KMS-11 (cell line): Measurements from ENCODE around the gene PIGL.

Source experiments
- H2AFZ ChIP-seq: fragments of 200-600 bp; sonication (generic); 2 replicates; pipeline ENCODE4 v1.6.1; 2016; ENCODE audit warnings: antibody characterized with exemption, mixed run types, low read depth
- H3K27ac ChIP-seq: fragments of 200-600 bp; sonication (generic); 2 replicates; pipeline ENCODE4 v1.6.1; 2016; ENCODE audit warnings: mild to moderate bottlenecking, mixed run types
- H3K27me3 ChIP-seq: fragments of 200-600 bp; sonication (generic); 2 replicates; pipeline ENCODE4 v1.6.1; 2017; ENCODE audit warnings: mild to moderate bottlenecking, low read depth, mixed run types, moderate library complexity; ENCODE audit not compliant: insufficient read depth
- H3K36me3 ChIP-seq: fragments of 200-600 bp; sonication (generic); 2 replicates; pipeline ENCODE4 v1.6.1; 2017; ENCODE audit warnings: mild to moderate bottlenecking, mixed run types; ENCODE audit not compliant: insufficient read depth
- H3K4me1 ChIP-seq: fragments of 200-600 bp; sonication (generic); 2 replicates; pipeline ENCODE4 v1.6.1; 2016; ENCODE audit warnings: mild to moderate bottlenecking, low read depth, mixed run types; ENCODE audit not compliant: poor library complexity, severe bottlenecking
- H3K4me2 ChIP-seq: fragments of 200-600 bp; sonication (generic); 2 replicates; pipeline ENCODE4 v1.7.0; 2016; ENCODE audit warnings: mild to moderate bottlenecking, mixed run types
- H3K4me3 ChIP-seq: fragments of 200-600 bp; sonication (generic); IDR thresholded peaks from 2 replicates; pipeline ENCODE4 v1.6.1; 2017; ENCODE audit warnings: low read depth, low read length, mixed read lengths; ENCODE audit not compliant: insufficient read depth
- H3K79me2 ChIP-seq: fragments of 200-600 bp; sonication (generic); 2 replicates; pipeline ENCODE4 v1.6.1; 2016; ENCODE audit warnings: low read depth, mixed run types; ENCODE audit not compliant: insufficient read depth
- H3K9ac ChIP-seq: fragments of 200-600 bp; sonication (generic); 2 replicates; pipeline ENCODE4 v1.6.1; 2016; ENCODE audit warnings: mild to moderate bottlenecking, mixed run types
- H4K20me1 ChIP-seq: fragments of 200-600 bp; sonication (generic); 2 replicates; pipeline ENCODE4 v1.6.1; 2016; ENCODE audit warnings: mild to moderate bottlenecking, mixed run types; ENCODE audit not compliant: insufficient read depth
- CTCF ChIP-seq: fragments of 200-600 bp; sonication (generic); conservative IDR thresholded peaks from 2 replicates; pipeline ENCODE4 v1.6.1; 2017; ENCODE audit warnings: low read depth, mild to moderate bottlenecking, antibody characterized with exemption, low read length, moderate library complexity, mixed read lengths

The PIGL gene

GRCh38 chr17:16327018-16327417, 110.0 kb downstream of the PIGL start:
- H3K4me3 ChIP-seq = no peak overlapping the region
- TF ChIP-seq CTCF = no peak
- H3K27ac ChIP-seq = no peak overlapping the region
- no peak overlapping the region for H2AFZ ChIP-seq
- no peaks in the 10 kb centered on the region for H3K4me1 ChIP-seq
- no peaks in the 10 kb centered on the region for H3K79me2 ChIP-seq
- no peak overlapping the region for H3K4me2 ChIP-seq
- no peaks in the 10 kb centered on the region for H3K36me3 ChIP-seq
- no peak overlapping the region for H3K9ac ChIP-seq
- no peaks in the 10 kb centered on the region for H4K20me1 ChIP-seq
- no peaks in the 10 kb centered on the region for H3K27me3 ChIP-seq

GRCh38 chr17:16328997-16329396, 112.0 kb downstream of the PIGL start:
- Histone ChIP-seq H3K27ac (no peak overlapping the region), H2AFZ (no peak overlapping the region), H3K4me2 (no peak overlapping the region), H3K4me1 (no peaks in the 10 kb centered on the region), H3K36me3 (no peaks in the 10 kb centered on the region), H3K9ac (no peak overlapping the region), H3K27me3 (no peaks in the 10 kb centered on the region), H3K79me2 (no peaks in the 10 kb centered on the region), H4K20me1 (no peaks in the 10 kb centered on the region), H3K4me3 (no peak overlapping the region)
- TF ChIP-seq CTCF = no peak

GRCh38 chr17:16329519-16330271, 112.7 kb downstream of the PIGL start:
- Histone ChIP-seq H3K4me2 (no peak overlapping the region), H3K27ac (no peak overlapping the region), H3K36me3 (no peaks in the 10 kb centered on the region), H3K79me2 (no peaks in the 10 kb centered on the region), H3K4me3 (no peak overlapping the region), H3K27me3 (no peaks in the 10 kb centered on the region), H2AFZ (no peak overlapping the region), H3K4me1 (no peaks in the 10 kb centered on the region), H3K9ac (no peak overlapping the region), H4K20me1 (no peaks in the 10 kb centered on the region)
- no peak for TF ChIP-seq CTCF

GRCh38 chr17:16338391-16338790, 121.4 kb downstream of the PIGL start:
- Histone ChIP-seq H3K4me3 (no peak overlapping the region), H3K4me2 (no peak overlapping the region), H3K9ac (no peak overlapping the region), H4K20me1 (no peaks in the 10 kb centered on the region), H3K79me2 (no peaks in the 10 kb centered on the region), H2AFZ (no peak overlapping the region), H3K36me3 (no peaks in the 10 kb centered on the region), H3K4me1 (no peaks in the 10 kb centered on the region), H3K27ac (no peak overlapping the region), H3K27me3 (no peaks in the 10 kb centered on the region)
- TF ChIP-seq CTCF = no peak
